IPS-18a (cell line): ENCODE data around the gene ILK.

ENCODE experiments used
- H3K27ac ChIP-seq: one replicate; pipeline ENCODE4 v1.5.1; 2013; ENCODE audit warnings: low read length
- H3K27me3 ChIP-seq: one replicate; pipeline ENCODE4 v1.6.1; 2013; ENCODE audit warnings: mild to moderate bottlenecking, low read length; ENCODE audit not compliant: control insufficient read depth, insufficient read depth
- H3K36me3 ChIP-seq: one replicate; pipeline ENCODE4 v1.6.1; 2013; ENCODE audit warnings: low read depth, low read length; ENCODE audit not compliant: control insufficient read depth
- H3K4me1 ChIP-seq: one replicate; pipeline ENCODE4 v1.6.1; 2013; ENCODE audit warnings: low read depth, low read length; ENCODE audit not compliant: control insufficient read depth
- H3K4me3 ChIP-seq: one replicate; pipeline ENCODE4 v1.5.1; 2013; ENCODE audit warnings: low read length
- H3K9ac ChIP-seq: one replicate; pipeline ENCODE4 v1.6.1; 2013; ENCODE audit warnings: mild to moderate bottlenecking, low read length, moderate library complexity
- H3K9me3 ChIP-seq: one replicate; pipeline ENCODE4 v1.6.1; 2013; ENCODE audit warnings: low read depth, low read length; ENCODE audit not compliant: control insufficient read depth

Gene ILK

GRCh38 chr11:6610591-6610990 lies 7.0 kb downstream of the ILK start:
- Histone ChIP-seq H3K9me3 (no peaks in the 10 kb centered on the region), H3K4me3 (no peak overlapping the region), H3K27ac (no peak overlapping the region), H3K36me3 (peaks cover 36% of the 10 kb centered on the region), H3K27me3 (no peaks in the 10 kb centered on the region), H3K9ac (no peak overlapping the region), H3K4me1 (peaks cover 11% of the 10 kb centered on the region)

- Histone ChIP-seq H3K27ac (peak overlapping the region; percentile 9), H3K9me3 (no peaks in the 10 kb centered on the region), H3K4me1 (peaks cover 10% of the 10 kb centered on the region), H3K4me3 (peak overlapping the region; percentile 86), H3K9ac (peak overlapping the region; percentile 82), H3K36me3 (peaks cover 38% of the 10 kb centered on the region), H3K27me3 (no peaks in the 10 kb centered on the region)
Observed at GRCh38 chr11:6611092-6611962, 7.8 kb downstream of the ILK start.

GRCh38 chr11:6611963-6612212 lies 8.3 kb downstream of the ILK start:
- peak overlapping the region; percentile 82 for H3K9ac ChIP-seq
- H3K27ac ChIP-seq, result no peak overlapping the region
- no peaks in the 10 kb centered on the region for H3K9me3 ChIP-seq
- no peaks in the 10 kb centered on the region for H3K27me3 ChIP-seq
- H3K4me1 ChIP-seq, result peaks cover 4% of the 10 kb centered on the region
- peak overlapping the region; percentile 86 for H3K4me3 ChIP-seq
- peaks cover 38% of the 10 kb centered on the region for H3K36me3 ChIP-seq

GRCh38 chr11:6612213-6613041 lies 8.9 kb downstream of the ILK start, which contains the start of gene TAF10:
Gene TAF10, minus strand, starts transcription at chr11:6612216. Its CDS starts 27 bp downstream, at chr11:6612189.
- no peaks in the 10 kb centered on the region for H3K9me3 ChIP-seq
- peaks cover 38% of the 10 kb centered on the region for H3K36me3 ChIP-seq
- H3K4me3 ChIP-seq, result peak within 1 kb of the TSS; percentile 86
- H3K27me3 ChIP-seq, result no peaks in the 10 kb centered on the region
- H3K9ac ChIP-seq, result peak within 1 kb of the TSS; percentile 82
- peaks cover under 1% of the 10 kb centered on the region for H3K4me1 ChIP-seq
- peak within 1 kb of the TSS; percentile 76 for H3K27ac ChIP-seq

- peak overlapping the region; percentile 86 for H3K4me3 ChIP-seq
- H3K36me3 ChIP-seq, result peaks cover 31% of the 10 kb centered on the region
- no peaks in the 10 kb centered on the region for H3K9me3 ChIP-seq
- no peak overlapping the region for H3K9ac ChIP-seq
- no peaks in the 10 kb centered on the region for H3K4me1 ChIP-seq
- H3K27me3 ChIP-seq, result no peaks in the 10 kb centered on the region
- H3K27ac ChIP-seq, result no peak overlapping the region
Observed at GRCh38 chr11:6613496-6613895, 9.9 kb downstream of the ILK start.

GRCh38 chr11:6614446-6614845 lies 10.9 kb downstream of the ILK start:
- Histone ChIP-seq H3K27me3 (no peaks in the 10 kb centered on the region), H3K4me1 (peaks cover under 1% of the 10 kb centered on the region), H3K27ac (no peak overlapping the region), H3K9ac (no peak overlapping the region), H3K9me3 (no peaks in the 10 kb centered on the region), H3K4me3 (no peak overlapping the region), H3K36me3 (peaks cover 22% of the 10 kb centered on the region)

GRCh38 chr11:6615046-6615445 lies 11.5 kb downstream of the ILK start:
- Histone ChIP-seq H3K27me3 (no peaks in the 10 kb centered on the region), H3K9ac (no peak overlapping the region), H3K9me3 (no peaks in the 10 kb centered on the region), H3K36me3 (peaks cover 16% of the 10 kb centered on the region), H3K4me1 (peaks cover 7% of the 10 kb centered on the region), H3K4me3 (no peak overlapping the region), H3K27ac (no peak overlapping the region)

GRCh38 chr11:6615882-6616585 lies 12.5 kb downstream of the ILK start:
- Histone ChIP-seq H3K27me3 (no peaks in the 10 kb centered on the region), H3K4me1 (peaks cover 8% of the 10 kb centered on the region), H3K36me3 (peaks cover 6% of the 10 kb centered on the region), H3K9ac (no peak overlapping the region), H3K9me3 (no peaks in the 10 kb centered on the region), H3K4me3 (no peak overlapping the region), H3K27ac (no peak overlapping the region)

GRCh38 chr11:6616596-6617250 lies 13.1 kb downstream of the ILK start:
- Histone ChIP-seq H3K27ac (no peak overlapping the region), H3K9me3 (no peaks in the 10 kb centered on the region), H3K9ac (no peak overlapping the region), H3K36me3 (peaks cover 2% of the 10 kb centered on the region), H3K27me3 (no peaks in the 10 kb centered on the region), H3K4me1 (peaks cover 8% of the 10 kb centered on the region), H3K4me3 (no peak overlapping the region)

GRCh38 chr11:6617315-6617781 lies 13.8 kb downstream of the ILK start:
- H3K9ac ChIP-seq, result no peak overlapping the region
- no peaks in the 10 kb centered on the region for H3K9me3 ChIP-seq
- H3K27me3 ChIP-seq, result no peaks in the 10 kb centered on the region
- peaks cover 8% of the 10 kb centered on the region for H3K4me1 ChIP-seq
- H3K27ac ChIP-seq, result no peak overlapping the region
- H3K4me3 ChIP-seq, result no peak overlapping the region
- peaks cover 2% of the 10 kb centered on the region for H3K36me3 ChIP-seq
